HEK293T (cell line): Measurements from ENCODE around the gene PDF.

ENCODE experiments used
- BHLHE40 ChIP-seq: fragments of 450-650 bp; IDR thresholded peaks from 2 replicates; pipeline ENCODE4 v1.6.1; 2016; ENCODE audit warnings: mild to moderate bottlenecking, moderate library complexity, borderline replicate concordance
- FOXA1 ChIP-seq: fragments of 450-650 bp; IDR thresholded peaks from 2 replicates; pipeline ENCODE4 v1.6.1; 2016; ENCODE audit warnings: mild to moderate bottlenecking
- FOXK2 ChIP-seq: fragments of 450-650 bp; IDR thresholded peaks from 2 replicates; pipeline ENCODE4 v1.6.1; 2016; ENCODE audit warnings: mild to moderate bottlenecking
- FOXM1 ChIP-seq: fragments of 450-650 bp; IDR thresholded peaks from 2 replicates; pipeline ENCODE4 v1.6.1; 2017; ENCODE audit warnings: mild to moderate bottlenecking, borderline replicate concordance
- HDGF ChIP-seq: fragments of 450-650 bp; IDR thresholded peaks from 2 replicates; pipeline ENCODE4 v1.6.1; 2017; ENCODE audit warnings: antibody characterized with exemption, borderline replicate concordance
- PKNOX1 ChIP-seq: fragments of 450-650 bp; IDR thresholded peaks from 2 replicates; pipeline ENCODE4 v1.6.1; 2016
- SP1 ChIP-seq: fragments of 450-650 bp; IDR thresholded peaks from 2 replicates; pipeline ENCODE4 v1.6.1; 2017
- SUZ12 ChIP-seq: fragments of 450-650 bp; IDR thresholded peaks from 2 replicates; pipeline ENCODE4 v1.6.1; 2016; ENCODE audit warnings: mild to moderate bottlenecking
- TARDBP ChIP-seq: fragments of 450-650 bp; IDR thresholded peaks from 2 replicates; pipeline ENCODE4 v1.6.1; 2016
- ZNF384 ChIP-seq: fragments of 450-650 bp; IDR thresholded peaks from 2 replicates; pipeline ENCODE4 v1.6.1; 2016

- TF ChIP-seq FOXK2: no peak
- no peak for TF ChIP-seq SP1
- no peak for TF ChIP-seq BHLHE40
- no peak for TF ChIP-seq SUZ12
- TF ChIP-seq ZNF384: no peak
- no peak for TF ChIP-seq FOXM1
- no peak for TF ChIP-seq TARDBP
- TF ChIP-seq PKNOX1: no peak
- no peak for TF ChIP-seq FOXA1
- no peak for TF ChIP-seq HDGF
Observed at GRCh38 chr16:69293401-69293800, 37.0 kb downstream of the PDF start.
